Loucy (cell line): ENCODE results near the gene FCGBP.

Experiments
- CTCF ChIP-seq: fragments of 200-600 bp; sonication (generic); conservative IDR thresholded peaks from 2 replicates; pipeline ENCODE4 v1.5.1; 2014; ENCODE audit warnings: mild to moderate bottlenecking, antibody characterized with exemption, low read length
- EZH2phosphoT487 ChIP-seq: fragments of 200-600 bp; IDR thresholded peaks from 2 replicates; pipeline ENCODE4 v1.6.1; 2018; ENCODE audit warnings: antibody characterized with exemption, mild to moderate bottlenecking, moderate library complexity, borderline replicate concordance

GRCh38 chr19:39913682-39914333 lies 20.6 kb downstream of the FCGBP start:
- TF ChIP-seq CTCF (no peak), EZH2phosphoT487 (no peak)
